Lower leg skin (tissue), 3 donors: ENCODE data around the gene RNF227.

ENCODE experiments used
- CTCF ChIP-seq, 3 donors: fragments of 450-650 bp; IDR thresholded peaks; one replicate each; pipeline ENCODE4 v1.5.1; 2016; ENCODE audit warnings: antibody characterized with exemption in 3 of 3, mild to moderate bottlenecking in 3 of 3, moderate library complexity in 2 of 3
- POLR2A ChIP-seq, 2 donors: fragments of 450-650 bp; IDR thresholded peaks; one replicate each; pipeline ENCODE4 v1.6.1; 2016 to 2017; ENCODE audit warnings: antibody characterized with exemption in 2 of 2, mild to moderate bottlenecking in 1 of 2, moderate library complexity in 1 of 2

DNA sequence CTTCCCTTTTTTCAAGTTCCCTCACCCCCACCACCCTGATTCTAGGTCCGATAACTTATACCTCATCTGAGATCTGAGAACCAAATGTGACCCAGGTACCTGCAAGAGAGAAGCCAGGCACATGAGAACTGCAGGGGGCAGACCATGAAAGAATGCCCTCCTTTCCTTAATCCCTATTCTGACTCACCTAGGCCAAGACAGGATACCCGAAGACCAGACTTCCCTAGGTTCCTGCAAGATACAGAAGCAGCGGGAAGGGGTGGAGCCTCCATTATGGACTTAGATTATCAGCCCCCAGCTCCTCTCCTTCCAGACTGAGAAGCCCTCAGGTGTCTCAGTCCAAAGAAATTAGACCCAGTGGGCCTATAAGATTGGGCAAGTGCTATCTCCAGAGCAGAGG is 11.5 kb upstream of the RNF227 start:
- TF ChIP-seq CTCF (IDR thresholded peaks at IDR 0.05) (no peak), POLR2A (IDR thresholded peaks at IDR 0.05) (no peak)
